ENCODE results near the gene FLII. TPM values are rescaled to one million over a fixed set of nuclear protein-coding genes. Genes with fewer than 3 reads are reported as not detected.

Gene FLII
- total RNA-seq, 1 donor: 378 TPM

DNA sequence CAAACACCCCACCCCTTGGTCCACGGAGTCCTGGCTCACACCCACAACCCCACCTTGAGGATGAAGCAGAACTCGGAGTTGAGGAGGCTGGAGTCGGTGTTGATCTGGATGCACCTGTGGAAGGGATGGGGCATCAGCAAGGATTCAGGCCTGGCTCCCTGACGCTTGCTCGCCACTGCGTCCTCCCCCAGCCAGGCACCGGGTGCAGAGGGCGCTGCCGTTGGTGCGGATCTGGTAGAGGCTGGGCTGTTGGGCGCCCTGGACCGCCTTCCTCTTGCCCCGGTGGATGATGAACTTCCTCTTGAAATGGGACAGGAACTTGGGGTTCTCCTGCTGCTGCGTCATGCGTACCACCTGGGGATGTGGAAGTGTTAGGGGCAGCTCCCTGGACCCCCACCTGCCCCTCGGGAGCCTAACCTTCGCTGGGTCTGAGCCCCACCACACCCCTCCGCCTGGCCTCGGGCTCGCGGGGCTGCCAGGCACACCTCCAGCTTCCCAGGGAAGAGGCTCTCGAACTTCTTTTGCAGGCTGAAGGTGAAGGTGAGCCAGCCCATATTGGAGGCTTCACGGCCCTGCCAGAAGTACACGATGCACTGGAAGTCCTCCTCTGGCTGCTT is 12.3 kb downstream of the FLII start:
- no peak for DNase-seq (ENCODE audit: low read depth in 2 of 3, low spot score in 2 of 3)

DNA sequence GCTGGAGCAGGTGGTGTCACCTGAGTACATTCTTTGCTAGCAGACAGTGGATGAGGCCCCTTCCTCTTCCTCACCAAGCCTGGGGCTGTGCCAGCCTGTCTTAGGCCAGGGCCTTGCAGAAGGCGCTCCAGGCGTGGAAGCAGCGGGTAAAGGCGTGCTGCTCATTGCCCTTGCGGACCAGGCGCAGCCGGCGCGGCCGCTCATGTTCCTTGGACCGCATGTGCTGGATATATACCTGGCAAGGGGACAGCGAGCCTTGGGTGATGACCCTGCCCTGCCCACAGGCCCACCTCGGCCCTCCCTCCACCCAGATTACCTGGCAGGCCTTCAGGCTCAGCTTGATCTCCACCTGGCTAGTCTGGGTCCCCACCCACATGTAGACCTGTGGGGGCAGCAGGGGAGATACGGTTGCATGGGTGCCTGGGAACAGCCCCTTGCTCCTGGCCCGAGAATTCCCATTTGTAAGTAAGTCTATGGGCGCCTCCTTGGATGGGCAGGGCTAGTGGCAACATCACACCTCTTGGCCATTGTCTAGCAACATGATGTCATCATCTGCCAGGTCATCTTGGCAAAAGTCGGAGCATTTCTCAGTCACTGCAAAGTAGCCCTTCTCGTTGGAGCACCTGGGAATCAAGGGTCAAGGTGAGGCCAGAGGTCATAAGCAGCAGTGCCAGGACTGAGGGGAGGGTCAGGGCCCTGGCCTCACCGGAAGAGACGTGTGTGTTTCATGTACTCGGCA is 13.3 kb downstream of the FLII start:
- DNase-seq (ENCODE audit: low read depth in 2 of 3, low spot score in 2 of 3): no peak

DNA sequence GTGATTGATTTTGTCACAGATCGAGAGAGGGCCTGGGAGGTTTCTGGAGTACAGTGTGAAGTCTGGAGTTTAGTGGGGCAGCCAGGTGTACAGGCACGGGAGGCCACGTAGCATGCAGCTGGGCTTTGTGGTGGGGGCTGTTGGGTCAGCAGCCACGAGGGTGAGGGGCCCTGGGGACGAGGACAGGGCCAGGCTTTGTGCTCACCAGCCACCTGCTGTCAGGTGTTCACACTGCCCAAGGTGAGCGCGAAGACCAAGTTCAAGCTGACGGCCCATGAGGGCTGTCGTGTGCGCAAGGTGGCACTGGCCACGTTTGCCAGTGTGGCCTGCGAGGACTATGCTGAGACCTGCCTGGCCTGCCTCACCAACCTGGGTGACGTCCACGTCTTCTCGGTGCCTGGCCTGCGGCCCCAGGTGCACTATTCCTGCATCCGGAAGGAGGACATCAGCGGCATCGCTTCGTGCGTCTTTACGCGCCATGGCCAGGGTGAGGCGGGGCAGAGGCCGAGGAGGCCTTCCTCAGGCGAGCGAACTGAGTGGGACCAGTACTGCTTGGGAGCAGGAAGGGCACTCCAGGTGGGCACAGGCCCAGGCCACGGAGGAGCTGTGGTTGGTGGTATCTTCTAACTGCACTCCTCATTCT is 17.2 kb downstream of the FLII start:
- DNase-seq (ENCODE audit: low read depth in 2 of 3, low spot score in 2 of 3): no peak

DNA sequence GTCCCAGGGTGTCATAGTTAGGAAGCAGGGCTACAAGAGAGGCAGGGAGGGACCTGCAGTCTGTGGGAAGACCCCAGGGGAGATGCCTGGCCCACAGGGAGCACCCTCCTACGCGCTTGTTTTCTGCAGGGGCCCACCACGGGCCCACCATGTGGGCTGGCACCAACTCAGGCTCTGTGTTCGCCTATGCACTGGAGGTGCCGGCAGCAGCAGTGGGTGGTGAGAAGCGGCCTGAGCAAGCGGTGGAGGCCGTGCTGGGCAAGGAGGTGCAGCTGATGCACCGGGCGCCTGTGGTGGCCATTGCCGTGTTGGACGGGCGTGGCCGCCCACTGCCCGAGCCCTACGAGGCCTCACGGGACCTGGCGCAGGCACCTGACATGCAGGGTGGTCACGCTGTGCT is 18.1 kb downstream of the FLII start:
- DNase-seq (ENCODE audit: low read depth in 2 of 3, low spot score in 2 of 3): no peak

DNA sequence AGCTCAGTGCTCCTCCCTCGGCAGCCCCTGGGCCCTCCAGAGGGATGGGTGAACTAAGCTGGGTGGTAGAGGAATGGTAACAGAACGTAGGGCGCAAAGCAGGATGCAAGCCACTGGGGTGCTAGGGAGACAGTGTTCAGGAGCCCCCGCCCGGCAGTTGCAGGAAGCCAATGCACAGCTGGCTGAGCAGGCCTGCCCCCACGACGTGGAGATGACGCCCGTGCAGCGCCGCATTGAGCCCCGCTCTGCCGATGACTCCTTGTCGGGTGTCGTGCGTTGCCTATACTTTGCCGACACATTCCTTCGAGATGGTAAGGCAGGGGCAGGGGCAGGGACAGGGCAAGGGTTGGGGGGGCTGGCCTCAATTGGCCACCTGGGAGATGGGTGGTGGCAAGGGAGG is 20.2 kb downstream of the FLII start:
- DNase-seq (ENCODE audit: low read depth in 2 of 3, low spot score in 2 of 3): no peak

DNA sequence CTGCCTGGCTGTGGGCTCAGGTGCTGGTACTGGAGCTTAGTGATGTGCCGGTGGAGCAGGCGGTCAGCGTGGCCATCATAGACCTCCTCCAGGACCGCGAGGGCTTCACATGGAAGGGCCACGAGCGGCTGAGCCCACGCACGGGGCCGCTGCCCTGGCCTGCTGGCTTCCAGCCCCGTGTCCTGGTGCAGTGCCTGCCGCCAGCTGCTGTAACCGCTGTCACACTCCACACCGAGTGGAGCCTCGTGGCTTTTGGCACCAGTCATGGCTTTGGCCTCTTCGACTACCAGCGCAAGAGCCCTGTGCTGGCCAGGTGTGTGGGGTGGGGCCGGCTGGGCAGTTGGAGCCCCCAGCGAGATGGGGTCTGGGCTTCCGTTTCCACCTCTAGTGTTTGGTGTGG is 21.1 kb downstream of the FLII start:
- DNase-seq (ENCODE audit: low read depth in 2 of 3, low spot score in 2 of 3): no peak

DNA sequence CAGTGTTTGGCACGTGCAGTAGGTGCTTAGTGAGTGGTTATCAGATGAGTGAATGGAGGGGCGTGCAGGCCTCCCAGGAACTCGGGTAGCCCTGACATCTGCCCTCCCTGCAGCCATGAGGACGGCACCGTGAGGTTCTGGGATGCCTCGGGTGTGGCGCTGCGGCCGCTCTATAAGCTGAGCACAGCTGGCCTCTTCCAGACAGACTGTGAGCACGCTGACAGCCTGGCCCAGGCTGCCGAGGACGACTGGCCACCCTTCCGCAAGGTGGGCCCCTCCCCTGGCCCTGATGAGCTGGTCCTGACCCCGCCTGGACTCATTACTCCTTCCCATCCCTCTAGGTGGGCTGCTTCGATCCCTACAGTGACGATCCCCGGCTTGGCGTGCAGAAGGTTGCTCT is 22.0 kb downstream of the FLII start:
- no peak for DNase-seq (ENCODE audit: low read depth in 2 of 3, low spot score in 2 of 3)

DNA sequence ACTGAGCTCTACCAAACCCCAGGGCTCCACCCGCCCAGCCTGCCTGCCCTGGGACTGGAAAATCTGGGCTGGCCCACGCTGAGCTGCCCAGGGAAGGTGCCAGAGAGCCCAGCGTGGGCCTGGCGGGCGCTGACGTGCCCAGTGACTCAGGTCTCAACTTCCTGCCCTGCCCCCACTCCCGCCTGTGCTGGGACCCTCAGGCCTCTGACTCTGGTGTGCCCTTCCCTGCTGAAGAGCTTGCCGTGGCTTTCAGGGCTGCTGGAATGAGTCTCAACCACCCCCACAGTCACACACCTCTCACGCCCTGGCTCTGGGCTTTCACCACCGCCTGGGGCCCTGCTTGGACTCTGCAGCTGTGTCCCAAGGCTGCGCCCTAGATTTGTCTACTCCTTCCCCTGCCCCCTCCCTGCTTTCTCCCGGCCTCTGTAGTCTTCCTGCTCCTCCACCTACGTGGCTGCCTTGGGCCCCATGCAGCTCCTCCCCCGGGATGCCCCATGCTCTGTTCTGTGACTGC is 22.7 kb downstream of the FLII start:
- no peak for DNase-seq (ENCODE audit: low read depth in 2 of 3, low spot score in 2 of 3)

DNA sequence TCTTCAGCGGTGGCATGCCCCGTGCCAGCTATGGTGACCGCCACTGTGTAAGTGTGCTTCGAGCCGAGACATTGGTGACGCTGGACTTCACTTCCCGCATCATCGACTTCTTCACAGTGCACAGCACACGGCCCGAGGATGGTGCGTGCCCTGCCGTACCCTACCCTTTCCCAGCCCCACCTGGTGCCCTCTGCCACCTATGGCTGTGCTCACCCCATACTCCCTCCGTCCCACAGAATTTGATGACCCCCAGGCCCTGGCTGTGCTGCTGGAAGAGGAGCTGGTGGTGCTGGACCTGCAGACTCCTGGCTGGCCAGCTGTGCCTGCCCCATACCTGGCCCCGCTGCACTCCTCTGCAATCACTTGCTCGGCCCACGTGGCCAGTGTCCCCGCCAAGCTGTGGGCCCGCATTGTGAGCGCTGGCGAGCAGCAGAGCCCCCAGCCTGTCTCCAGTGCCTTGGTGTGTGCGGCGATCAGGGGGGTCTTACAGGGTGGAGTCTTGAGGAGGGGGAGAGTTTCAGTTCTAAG is 23.6 kb downstream of the FLII start:
- DNase-seq (ENCODE audit: low read depth in 2 of 3, low spot score in 2 of 3): no peak

DNA sequence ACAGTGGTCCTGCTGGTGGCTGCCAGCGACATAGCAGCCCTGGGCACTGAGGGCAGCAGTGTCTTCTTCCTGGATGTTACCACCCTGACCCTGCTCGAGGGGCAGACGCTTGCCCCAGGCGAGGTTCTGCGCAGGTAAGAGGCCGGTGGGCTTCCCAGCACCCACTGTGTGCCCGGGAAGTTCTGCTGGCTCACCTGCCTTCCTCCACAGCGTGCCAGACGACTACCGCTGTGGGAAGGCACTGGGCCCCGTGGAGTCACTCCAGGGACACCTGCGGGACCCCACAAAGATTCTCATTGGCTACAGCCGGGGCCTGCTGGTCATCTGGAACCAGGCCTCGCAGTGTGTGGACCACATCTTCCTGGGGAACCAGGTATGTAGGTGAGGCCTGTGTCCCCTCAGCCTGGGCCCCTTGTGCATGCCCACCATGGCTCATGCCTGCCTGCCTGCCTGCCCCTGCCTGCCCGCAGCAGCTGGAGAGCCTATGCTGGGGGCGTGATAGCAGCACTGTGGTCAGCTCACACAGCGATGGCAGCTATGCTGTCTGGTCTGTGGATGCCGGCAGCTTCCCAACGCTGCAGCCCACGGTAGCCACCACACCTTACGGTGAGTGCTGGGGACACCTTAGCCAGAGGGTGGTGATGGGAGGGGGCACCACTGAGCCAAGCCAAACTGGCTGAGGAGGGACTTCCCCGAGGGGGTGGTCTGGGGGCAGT is 24.6 kb downstream of the FLII start:
- DNase-seq (ENCODE audit: low read depth in 2 of 3, low spot score in 2 of 3): no peak

DNA sequence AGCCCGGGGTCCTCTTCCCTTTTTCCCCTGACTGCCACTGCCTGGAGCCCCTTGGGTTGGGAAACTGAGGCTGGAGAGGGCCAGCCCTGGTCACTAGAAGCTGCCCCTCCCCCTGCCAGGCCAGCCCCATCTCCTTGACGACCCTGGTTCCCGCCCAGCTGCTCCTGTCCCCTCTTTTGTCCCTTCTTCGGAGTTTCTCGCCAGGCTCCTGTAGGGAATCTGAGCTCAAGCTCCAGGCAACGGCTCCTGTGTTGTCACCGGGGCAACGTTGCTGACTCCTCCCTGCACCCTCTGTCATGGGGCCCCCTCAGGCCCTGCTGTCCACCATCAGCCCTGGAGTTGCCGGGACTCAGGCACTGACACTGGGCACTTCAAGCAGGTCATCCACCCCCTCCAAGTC is 27.4 kb downstream of the FLII start:
- no peak for DNase-seq (ENCODE audit: low read depth in 2 of 3, low spot score in 2 of 3)

DNA sequence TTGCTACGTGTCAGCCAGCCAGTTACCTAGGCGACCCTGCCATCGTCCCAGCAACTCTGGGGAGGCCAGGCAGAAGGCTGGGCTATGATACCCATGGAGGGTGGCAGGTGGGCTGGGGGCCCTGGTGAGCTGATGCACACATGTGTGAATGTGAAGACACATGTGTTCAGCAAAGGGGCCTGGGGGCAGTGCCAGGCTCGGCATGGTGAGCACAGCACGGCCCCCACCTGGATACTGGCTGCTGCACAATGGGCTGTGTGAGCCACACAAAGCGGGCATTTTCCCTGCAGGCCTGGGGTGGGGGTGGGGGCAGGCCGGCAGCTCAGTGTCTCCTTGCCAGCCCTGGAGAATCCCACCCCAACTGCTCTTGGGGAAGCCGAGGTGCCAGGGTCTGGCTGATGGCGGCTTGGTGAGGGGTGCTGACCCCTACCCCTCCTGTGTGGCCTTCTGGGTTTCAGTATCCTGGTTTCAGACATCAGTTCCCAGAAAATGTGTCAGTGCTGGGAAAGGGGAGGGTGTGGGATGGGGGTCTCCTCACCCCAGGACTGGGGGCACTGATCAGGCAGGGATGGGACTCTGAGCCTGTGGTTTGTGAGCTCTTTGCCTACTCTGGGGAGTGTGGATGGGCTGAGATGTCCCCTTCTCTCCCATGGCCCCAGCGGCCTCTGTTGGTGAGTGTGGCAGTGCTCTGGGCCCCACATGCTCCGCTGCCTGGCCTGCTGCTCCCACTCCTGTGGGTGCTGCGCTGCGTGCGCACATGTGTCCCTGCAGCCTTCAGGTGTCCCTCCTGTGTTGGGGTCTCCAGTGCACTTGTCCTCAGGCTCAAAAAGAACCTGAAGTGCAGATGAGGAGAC is 28.0 kb downstream of the FLII start:
- DNase-seq (ENCODE audit: low read depth in 2 of 3, low spot score in 2 of 3): no peak

DNA sequence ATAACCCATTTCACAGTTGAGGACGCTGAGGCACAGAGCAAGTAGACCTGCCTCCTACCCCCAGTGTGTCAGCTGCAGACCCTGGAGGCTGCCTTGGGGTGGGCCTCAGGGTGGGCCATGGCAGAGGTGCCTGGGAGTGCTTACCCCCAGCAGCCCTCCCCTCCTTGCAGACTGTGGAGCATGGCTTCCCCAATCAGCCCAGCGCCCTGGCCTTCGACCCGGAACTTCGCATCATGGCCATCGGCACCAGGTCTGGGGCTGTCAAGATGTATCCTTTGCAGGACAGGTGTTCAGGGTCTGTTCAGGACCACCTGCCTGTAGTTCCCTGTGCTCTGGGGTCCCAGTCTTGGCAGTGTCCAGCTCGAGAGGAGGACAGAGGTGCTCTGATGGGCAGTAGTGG is 28.8 kb downstream of the FLII start:
- no peak for DNase-seq (ENCODE audit: low read depth in 2 of 3, low spot score in 2 of 3)

DNA sequence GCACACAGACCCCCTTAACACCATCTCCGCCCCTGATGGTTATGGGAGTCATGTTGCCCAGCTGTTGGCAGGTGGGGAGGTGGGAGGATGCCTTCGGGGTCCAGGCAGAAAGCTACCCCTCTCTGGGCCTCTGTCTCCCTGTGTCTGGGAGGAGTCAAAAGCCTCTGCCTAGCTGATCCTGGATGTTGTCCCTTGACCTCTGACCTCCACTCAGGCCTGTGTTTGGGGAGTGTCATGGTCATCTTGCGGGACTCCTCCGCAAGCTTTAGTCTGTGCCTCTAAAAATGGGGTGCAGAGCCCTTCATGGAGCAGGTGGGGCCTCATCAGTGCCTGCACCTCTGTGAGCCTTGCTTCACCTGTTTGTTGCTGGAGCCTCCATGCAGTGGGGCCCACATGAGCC is 29.3 kb downstream of the FLII start:
- no peak for DNase-seq (ENCODE audit: low read depth in 2 of 3, low spot score in 2 of 3)

DNA sequence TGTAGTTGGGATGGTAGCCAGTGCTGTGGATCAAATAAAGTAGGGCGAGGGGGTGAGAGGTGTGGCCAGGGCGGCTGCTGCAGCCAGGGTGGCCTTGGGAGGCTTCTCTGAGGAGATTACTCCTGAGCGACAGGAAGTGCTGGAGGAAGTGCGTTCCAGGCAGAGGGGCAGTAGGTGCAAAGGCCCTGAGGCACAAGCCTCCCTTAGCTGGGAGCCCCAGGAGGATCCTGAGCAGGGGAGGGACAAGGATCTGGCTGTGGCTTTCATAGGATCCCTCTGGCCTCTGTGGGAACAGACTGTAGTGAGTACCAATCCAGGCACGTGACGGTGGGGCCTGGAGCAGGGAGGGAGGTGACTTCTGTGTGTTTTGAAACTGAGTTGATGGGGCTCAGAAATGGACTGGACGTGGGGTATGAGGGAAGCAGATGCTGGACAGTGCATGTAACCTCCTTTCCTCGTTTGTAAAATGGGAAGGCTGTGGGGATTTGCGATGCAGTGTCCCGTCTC is 30.3 kb downstream of the FLII start:
- no peak for DNase-seq (ENCODE audit: low read depth in 2 of 3, low spot score in 2 of 3)

DNA sequence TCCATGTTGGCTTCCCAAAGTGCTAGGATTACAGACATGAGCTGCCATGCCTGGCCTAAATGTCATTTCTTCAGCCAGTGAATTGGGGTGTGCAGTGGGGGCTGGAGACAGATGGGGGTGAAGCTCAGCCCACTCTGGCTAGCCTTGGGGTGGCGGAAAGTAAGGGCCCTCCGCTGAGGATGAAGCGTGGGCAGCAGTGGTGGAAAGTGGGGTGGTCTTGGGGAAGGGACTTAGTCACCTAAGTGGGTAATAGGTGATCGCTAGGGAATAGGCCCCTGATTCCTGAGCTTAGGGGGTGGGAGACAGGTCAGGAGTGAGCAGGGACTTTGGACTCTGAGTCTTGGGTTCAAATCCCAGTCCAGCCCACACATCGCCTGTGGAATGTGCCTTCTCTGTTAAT is 30.9 kb downstream of the FLII start:
- no peak for DNase-seq (ENCODE audit: low read depth in 2 of 3, low spot score in 2 of 3)

DNA sequence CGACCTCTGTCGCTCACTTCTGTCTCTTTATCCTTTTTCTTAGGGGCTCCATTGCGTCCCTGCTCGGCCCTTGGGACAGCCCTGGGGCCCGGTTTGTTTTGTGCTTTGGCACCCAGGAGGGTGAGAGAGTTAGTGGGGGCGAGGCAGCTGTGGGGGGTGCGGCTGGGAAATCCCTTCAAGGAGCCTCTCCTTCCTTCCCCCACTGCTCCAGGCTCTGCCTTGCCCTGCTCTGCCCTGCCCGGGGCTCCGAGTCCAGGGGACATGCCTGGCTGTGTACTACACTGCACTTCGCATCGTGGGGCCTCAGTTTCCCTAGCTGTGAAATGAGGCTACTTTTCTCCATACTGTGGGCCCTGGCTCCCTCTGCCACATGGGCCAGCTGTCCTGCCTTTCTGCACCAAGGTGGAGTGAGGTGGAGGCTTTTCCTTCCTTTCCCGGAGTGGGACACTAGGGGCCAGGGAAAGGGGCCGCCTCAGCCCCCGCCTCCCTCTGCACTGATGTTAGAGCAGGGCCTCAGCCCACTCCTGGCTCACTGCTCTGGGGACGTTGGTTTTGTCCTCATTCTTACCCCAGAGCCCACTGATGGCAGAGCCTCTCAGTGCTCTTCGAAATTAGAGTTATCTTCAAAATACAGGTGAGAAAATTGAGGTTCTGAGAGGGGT is 32.1 kb downstream of the FLII start:
- no peak for DNase-seq (ENCODE audit: low read depth in 2 of 3, low spot score in 2 of 3)

DNA sequence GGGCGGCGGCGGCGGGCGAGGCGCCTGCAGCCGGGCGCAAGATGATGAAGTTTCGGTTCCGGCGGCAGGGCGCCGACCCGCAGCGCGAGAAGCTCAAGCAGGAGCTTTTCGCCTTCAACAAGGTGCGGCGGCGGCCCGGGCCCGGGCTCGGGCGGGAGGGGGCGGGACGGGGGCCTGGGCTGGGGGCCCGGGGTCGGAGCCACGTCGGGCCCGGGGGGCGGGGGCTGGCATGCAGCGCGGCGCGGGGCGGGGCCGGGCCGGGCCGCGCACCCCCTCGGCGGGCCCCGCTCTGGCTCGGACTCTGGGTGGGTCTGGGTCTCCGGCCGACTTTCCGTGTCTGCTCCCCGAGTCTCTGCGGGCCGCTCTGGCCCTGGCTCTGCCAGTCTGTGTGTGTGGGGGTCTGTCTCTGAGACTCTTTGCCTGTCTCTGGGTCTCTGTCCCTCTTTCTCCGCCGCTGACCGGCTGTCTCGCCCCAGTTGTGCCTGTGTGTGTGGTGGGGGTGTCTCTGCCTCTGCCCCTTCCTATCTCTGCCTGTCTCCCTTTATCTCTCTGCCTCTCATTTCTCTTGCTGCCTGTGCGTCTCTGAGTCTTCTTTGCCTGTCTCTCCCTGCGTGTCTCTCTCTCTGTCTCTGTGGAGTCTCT is 32.8 kb downstream of the FLII start:
- peak in 1 of 3 donors; percentile 11 for DNase-seq (ENCODE audit: low read depth in 2 of 3, low spot score in 2 of 3)

DNA sequence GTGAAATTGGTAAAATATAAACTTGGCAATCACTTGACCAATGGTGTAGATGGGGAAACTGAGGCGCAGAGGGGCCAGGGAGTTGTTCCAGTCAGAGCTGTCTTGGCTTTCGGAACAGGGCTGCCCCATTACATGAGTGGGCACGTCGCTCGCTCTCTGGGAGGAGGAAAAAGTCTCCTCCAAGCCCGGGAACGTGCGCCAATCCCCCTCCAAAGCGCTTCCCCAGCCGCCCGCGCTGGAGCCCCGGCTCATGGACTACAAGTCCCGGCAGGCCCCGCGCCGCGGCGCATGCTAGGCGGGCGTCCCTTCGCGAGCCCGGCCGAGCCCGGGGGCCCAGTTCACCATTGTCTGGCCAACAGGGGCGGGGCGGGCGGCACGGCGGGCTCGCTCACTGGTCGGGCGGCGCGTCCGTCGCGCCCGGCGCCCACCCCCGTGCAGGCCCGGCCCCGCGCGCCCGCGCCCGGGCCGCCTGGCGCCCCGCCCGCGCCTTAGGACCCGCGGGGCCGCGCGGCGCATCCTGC is 33.4 kb downstream of the FLII start, which contains the start of gene LLGL1:
TSS of gene LLGL1 (plus strand) at position 515 of the 521 bp plus-strand sequence. CDS start 48 bp downstream, outside the sequence.
- DNase-seq (ENCODE audit: low read depth in 2 of 3, low spot score in 2 of 3): peak; percentile 85 to 96 (median 95)

All from hematopoietic multipotent progenitor cell (in vitro differentiated cells).